ENCODE measurements around the gene SERPINE3.

DNA sequence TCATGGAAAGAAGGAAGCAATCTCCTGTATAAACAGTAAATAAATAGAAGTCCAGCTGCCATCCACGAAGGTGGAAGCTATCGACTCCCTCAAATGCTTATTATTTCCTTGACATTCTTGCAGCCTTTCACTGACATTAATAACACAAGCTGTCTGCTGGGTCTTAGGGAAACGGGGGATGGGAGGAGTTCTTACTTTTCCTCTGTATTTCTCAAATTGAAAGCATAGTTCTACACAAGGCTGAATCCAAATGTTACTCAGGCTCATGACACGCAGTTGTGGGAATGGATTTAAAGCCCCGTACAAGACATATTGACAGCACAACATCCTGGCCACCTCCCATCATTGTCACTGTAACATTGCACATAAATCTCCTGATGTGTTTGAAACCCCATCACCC lies 4.0 kb downstream of the SERPINE3 start:
- TF ChIP-seq POLR2A (IDR thresholded peaks at IDR 0.05; ENCODE audit: low read length), result no peak
- TF ChIP-seq GATA1 (IDR thresholded peaks at IDR 0.05; ENCODE audit: low read depth, low read length), result no peak
